H9 (cell line): Measurements from ENCODE around the gene CACHD1. TPM values are rescaled to one million over a fixed set of nuclear protein-coding genes. Genes with fewer than 3 reads are reported as not detected.

Experiments
- DNase-seq: peaks from one replicate; pipeline ENCODE4 v3.0.0-alpha.2; 2017
- H2AFZ ChIP-seq: one replicate; pipeline ENCODE4 v1.6.1; 2013; ENCODE audit warnings: mild to moderate bottlenecking, low read length, control low read depth, moderate library complexity
- H2AK5ac ChIP-seq: 2 replicates; pipeline ENCODE4 v1.6.1; 2013; ENCODE audit warnings: low read length, control low read depth, mixed read lengths; ENCODE audit not compliant: insufficient read length
- H2BK120ac ChIP-seq: one replicate; pipeline ENCODE4 v1.6.1; 2013; ENCODE audit warnings: low read depth, mild to moderate bottlenecking, low read length, control low read depth, inconsistent platforms; ENCODE audit not compliant: poor library complexity, severe bottlenecking
- H2BK12ac ChIP-seq: 2 replicates; pipeline ENCODE4 v1.6.1; 2013; ENCODE audit warnings: low read length, control low read depth, mixed read lengths, low read depth; ENCODE audit not compliant: insufficient read length
- H2BK15ac ChIP-seq: 2 replicates; pipeline ENCODE4 v1.6.1; 2013; ENCODE audit warnings: low read depth, low read length, control low read depth
- H2BK20ac ChIP-seq: one replicate; pipeline ENCODE4 v1.6.1; 2013; ENCODE audit warnings: low read depth, mild to moderate bottlenecking, low read length, control low read depth, inconsistent platforms; ENCODE audit not compliant: poor library complexity, severe bottlenecking
- H2BK5ac ChIP-seq: 2 replicates; pipeline ENCODE4 v1.6.1; 2013; ENCODE audit warnings: low read length, control low read depth, mixed read lengths; ENCODE audit not compliant: insufficient read length
- H3K14ac ChIP-seq: 2 replicates; pipeline ENCODE4 v1.6.1; 2013; ENCODE audit warnings: low read length, control low read depth; ENCODE audit not compliant: insufficient read depth
- H3K18ac ChIP-seq: 2 replicates; pipeline ENCODE4 v1.6.1; 2013; ENCODE audit warnings: low read depth, mild to moderate bottlenecking, mixed read lengths, low read length, control low read depth; ENCODE audit not compliant: insufficient read length
- H3K23ac ChIP-seq: 2 replicates; pipeline ENCODE4 v1.6.1; 2013; ENCODE audit warnings: low read length, control low read depth, mixed read lengths, low read depth; ENCODE audit not compliant: insufficient read length
- H3K23me2 ChIP-seq: 2 replicates; pipeline ENCODE4 v1.6.1; 2013; ENCODE audit warnings: low read depth, mild to moderate bottlenecking, mixed read lengths, low read length, control low read depth; ENCODE audit not compliant: insufficient read length, poor library complexity, severe bottlenecking
- H3K27ac ChIP-seq: 2 replicates; pipeline ENCODE4 v1.5.1; 2013; ENCODE audit warnings: low read length, control low read depth, mixed read lengths, low read depth; ENCODE audit not compliant: insufficient read length
- H3K27me3 ChIP-seq: 2 replicates; pipeline ENCODE4 v1.6.1; 2013; ENCODE audit warnings: low read length, control low read depth, inconsistent platforms; ENCODE audit not compliant: insufficient read depth
- H3K4ac ChIP-seq: 2 replicates; pipeline ENCODE4 v1.6.1; 2013; ENCODE audit warnings: low read depth, mild to moderate bottlenecking, control low read depth, inconsistent platforms, low read length, moderate library complexity
- H3K4me1 ChIP-seq: 2 replicates; pipeline ENCODE4 v1.6.1; 2013; ENCODE audit warnings: low read length, control low read depth, inconsistent platforms; ENCODE audit not compliant: insufficient read depth
- H3K4me2 ChIP-seq: 2 replicates; pipeline ENCODE4 v1.6.1; 2013; ENCODE audit warnings: low read length, control low read depth, mixed read lengths; ENCODE audit not compliant: insufficient read length, insufficient read depth
- H3K56ac ChIP-seq: 2 replicates; pipeline ENCODE4 v1.6.1; 2013; ENCODE audit warnings: low read depth, mild to moderate bottlenecking, mixed read lengths, low read length, control low read depth; ENCODE audit not compliant: insufficient read length
- H3K79me1 ChIP-seq: 2 replicates; pipeline ENCODE4 v1.6.1; 2013; ENCODE audit warnings: low read depth, mild to moderate bottlenecking, moderate library complexity, low read length, control low read depth, inconsistent platforms; ENCODE audit not compliant: insufficient read depth, poor library complexity, severe bottlenecking
- H3K79me2 ChIP-seq: 2 replicates; pipeline ENCODE4 v1.6.1; 2013; ENCODE audit warnings: low read length, control low read depth, inconsistent platforms; ENCODE audit not compliant: insufficient read depth
- H3K9ac ChIP-seq: 2 replicates; pipeline ENCODE4 v1.6.1; 2013; ENCODE audit warnings: low read length, control low read depth, mixed read lengths; ENCODE audit not compliant: insufficient read length; ENCODE audit errors: extremely low read depth
- H3K9me3 ChIP-seq: one replicate; pipeline ENCODE4 v1.6.1; 2013; ENCODE audit warnings: low read depth, low read length, inconsistent platforms; ENCODE audit not compliant: control insufficient read depth
- H3T11ph ChIP-seq: one replicate; pipeline ENCODE4 v1.6.1; 2013; ENCODE audit warnings: mild to moderate bottlenecking, low read length, control low read depth, inconsistent platforms
- H4K20me1 ChIP-seq: one replicate; pipeline ENCODE4 v1.6.1; 2013; ENCODE audit not compliant: control insufficient read depth, insufficient read length, insufficient read depth
- H4K5ac ChIP-seq: 2 replicates; pipeline ENCODE4 v1.6.1; 2013; ENCODE audit warnings: low read depth, mild to moderate bottlenecking, mixed read lengths, low read length, control low read depth; ENCODE audit not compliant: insufficient read length
- H4K8ac ChIP-seq: replicated peaks from 2 replicates; pipeline ENCODE4 v1.6.1; 2013; ENCODE audit warnings: low read length, control low read depth, mixed read lengths, low read depth; ENCODE audit not compliant: insufficient read length
- H4K91ac ChIP-seq: 2 replicates; pipeline ENCODE4 v1.6.1; 2013; ENCODE audit warnings: low read depth, mild to moderate bottlenecking, moderate library complexity, mixed read lengths, low read length, control low read depth; ENCODE audit not compliant: insufficient read length
- H3K27ac Mint-ChIP-seq, 3 experiments: 2 replicates in 2 of 3; 3 replicates in 1 of 3; pipeline ENCODE4 v1.8.0; 2020 to 2021; ENCODE audit warnings: mixed read lengths in 3 of 3, mild to moderate bottlenecking in 1 of 3, moderate library complexity in 1 of 3
- H3K27me3 Mint-ChIP-seq: 2 replicates; pipeline ENCODE4 v1.8.0; 2021; ENCODE audit warnings: low read depth, mild to moderate bottlenecking, moderate library complexity, mixed read lengths
- H3K36me3 Mint-ChIP-seq, 3 experiments: 2 replicates in 2 of 3; 3 replicates in 1 of 3; pipeline ENCODE4 v1.8.0; 2020 to 2021; ENCODE audit warnings: low read depth in 3 of 3, mixed read lengths in 3 of 3; ENCODE audit not compliant: insufficient read depth in 1 of 3
- H3K4me1 Mint-ChIP-seq, 2 experiments: 2 replicates each; pipeline ENCODE4 v1.8.0; 2020; ENCODE audit warnings: mixed read lengths in 2 of 2
- H3K4me3 Mint-ChIP-seq, 2 experiments: 2 replicates in 1 of 2; 3 replicates in 1 of 2; pipeline ENCODE4 v1.8.0; 2020 to 2021; ENCODE audit warnings: mild to moderate bottlenecking in 2 of 2, mixed read lengths in 2 of 2, moderate library complexity in 1 of 2
- H3K9me3 Mint-ChIP-seq, 2 experiments: 2 replicates in 1 of 2; 3 replicates in 1 of 2; pipeline ENCODE4 v1.8.0; 2020; ENCODE audit warnings: mild to moderate bottlenecking in 2 of 2, mixed read lengths in 2 of 2, moderate library complexity in 1 of 2
- CTCF ChIP-seq: fragments of 200-600 bp; sonication (generic); conservative IDR thresholded peaks from 3 replicates; pipeline ENCODE4 v1.8.0; 2021; ENCODE audit warnings: antibody characterized with exemption, mild to moderate bottlenecking
- WGBS: extraction: QIAGEN DNeasy Blood & Tissue Kit; methylation state at CpG from one replicate; pipeline ENCODE4 v1.1.7; 2013; ENCODE audit warnings: missing lambda C conversion rate, low lambda C conversion rate, mixed read lengths; ENCODE audit not compliant: insufficient read length; ENCODE audit errors: extremely low coverage; 5-methylcytosine and 5-hydroxymethylcytosine counted together
- total RNA-seq: library from RNA; stranded (reverse); gene quantifications from 2 replicates; pipeline ENCODE4 v1.2.1, GENCODE V29; 2021

The CACHD1 gene
- total RNA-seq, 1 experiment from 2014 or later: 94.2 TPM

GRCh38 chr1:64693406-64693805 is 223.5 kb downstream of the CACHD1 start:
- Histone ChIP-seq H2AFZ (no peak overlapping the region), H4K5ac (no peak overlapping the region), H2BK120ac (no peak overlapping the region), H3T11ph (no peak overlapping the region), H3K23me2 (no peaks in the 10 kb centered on the region), H2BK20ac (no peak overlapping the region), H3K27ac (no peak overlapping the region), H4K91ac (no peak overlapping the region), H2BK5ac (no peak overlapping the region), H2BK12ac (no peak overlapping the region), H2BK15ac (no peak overlapping the region), H3K4me1 (no peaks in the 10 kb centered on the region; the same call in 1 of the 2 replicates), H3K27me3 (no peaks in the 10 kb centered on the region), H3K56ac (no peak overlapping the region), H3K23ac (no peak overlapping the region), H3K79me1 (no peaks in the 10 kb centered on the region), H3K9me3 (no peaks in the 10 kb centered on the region), H3K14ac (no peak overlapping the region), H3K4me2 (no peak overlapping the region), H4K8ac (no peak overlapping the region), H3K9ac (no peak overlapping the region), H4K20me1 (no peaks in the 10 kb centered on the region), H3K4ac (no peak overlapping the region), H2AK5ac (no peak overlapping the region), H3K79me2 (no peaks in the 10 kb centered on the region), H3K18ac (no peak overlapping the region)
- peak overlapping the region in 1 of 3 experiments; percentile 61; a peak in 3 of 7 replicates for H3K27ac Mint-ChIP-seq
- no peak for TF ChIP-seq CTCF
- no peaks in the 10 kb centered on the region for H3K9me3 Mint-ChIP-seq
- no peaks in the 10 kb centered on the region for H3K27me3 Mint-ChIP-seq
- WGBS: no CpG with 5 or more reads among the region's 5 CpGs
- peaks cover 12 to 56% (median 40%) of the 10 kb centered on the region in 3 experiments; a peak in 6 of 7 replicates for H3K36me3 Mint-ChIP-seq
- peaks cover 11 to 13% of the 10 kb centered on the region in 2 experiments for H3K4me1 Mint-ChIP-seq
- DNase-seq: no peak
- no peak overlapping the region for H3K4me3 Mint-ChIP-seq
